ENCODE data around the gene TLK1. TPM values are rescaled to one million over a fixed set of nuclear protein-coding genes. Genes with fewer than 3 reads are reported as not detected.

Gene TLK1
- total RNA-seq, 1 experiment from 2014 or later = 7.1 TPM

GRCh38 chr2:171157109-171157500, 3.6 kb downstream of the TLK1 start:
- no peak overlapping the region for H3K4me3 ChIP-seq
- DNase-seq = no peak
- H3K27me3 ChIP-seq = no peaks in the 10 kb centered on the region
- no peaks in the 10 kb centered on the region; the same call in 1 of the 2 replicates for H3K36me3 ChIP-seq
- H3K9me3 ChIP-seq = no peaks in the 10 kb centered on the region

DNA sequence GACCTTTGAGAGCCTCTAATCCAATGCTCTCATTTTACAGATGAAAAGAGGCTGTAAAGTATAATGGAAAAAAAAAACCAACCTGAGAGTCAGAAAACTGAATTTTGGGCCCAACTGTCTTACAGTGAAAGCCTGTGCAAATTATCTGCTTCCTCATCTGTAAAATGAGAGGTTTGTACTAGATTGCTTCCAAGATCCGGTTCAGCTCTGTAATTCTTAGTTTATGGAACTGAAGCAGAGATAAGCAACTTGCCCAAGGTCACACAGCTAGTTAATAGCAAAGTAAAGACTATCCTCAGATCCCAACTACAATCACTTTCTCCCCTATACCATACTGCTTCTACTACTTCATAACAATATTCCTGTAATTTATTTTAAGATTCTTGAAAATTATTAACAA, 6.3 kb downstream of the TLK1 start:
- DNase-seq = no peak
- Histone ChIP-seq H3K27me3 (no peaks in the 10 kb centered on the region), H3K36me3 (no peaks in the 10 kb centered on the region; the same call in 1 of the 2 replicates)

GRCh38 chr2:171150694-171151285, 9.9 kb downstream of the TLK1 start:
- no peaks in the 10 kb centered on the region for H3K27me3 ChIP-seq
- no peak for DNase-seq
- no peaks in the 10 kb centered on the region; the same call in 1 of the 2 replicates for H3K36me3 ChIP-seq
- no peak overlapping the region for H3K4me3 ChIP-seq
- no peaks in the 10 kb centered on the region for H3K9me3 ChIP-seq

More for the DNA sequence above, 6.3 kb downstream of the TLK1 start:
- no peaks in the 10 kb centered on the region for H3K9me3 ChIP-seq
- H3K4me3 ChIP-seq = no peak overlapping the region

DNA sequence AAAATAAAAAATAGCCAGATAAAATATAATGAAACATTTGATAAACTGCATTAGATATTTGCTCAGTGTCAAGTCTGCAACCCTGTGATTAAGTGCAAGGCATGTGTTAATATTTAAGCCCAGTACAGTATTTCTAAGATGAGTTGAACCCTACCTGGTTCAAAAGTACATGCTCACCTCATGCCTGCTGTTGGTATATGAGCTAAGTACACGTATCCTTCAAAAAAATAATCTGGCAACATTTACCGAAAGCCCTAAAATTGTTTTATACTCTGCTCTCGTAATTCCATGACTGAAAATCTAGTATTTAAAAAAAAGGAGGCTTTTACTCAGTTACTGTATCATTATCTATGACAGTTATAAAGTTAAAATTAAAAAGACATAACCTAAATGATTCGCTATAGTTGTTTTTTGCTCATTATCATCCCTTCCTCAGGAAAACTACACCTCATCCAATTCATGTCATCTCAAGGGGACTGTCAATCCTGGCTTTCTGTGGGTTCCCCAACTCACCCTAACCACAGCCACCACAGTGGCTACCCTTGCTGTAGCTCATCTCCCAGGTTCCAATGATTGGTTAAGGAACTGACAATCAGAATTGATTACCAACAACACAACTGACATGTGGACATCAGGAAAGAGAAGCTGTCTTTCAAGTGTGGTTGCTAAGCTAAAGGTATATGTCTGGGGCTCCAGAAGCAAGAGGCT, 10.6 kb downstream of the TLK1 start:
- Histone ChIP-seq H3K4me3 (no peak overlapping the region), H3K36me3 (no peaks in the 10 kb centered on the region; the same call in 1 of the 2 replicates), H3K27me3 (no peaks in the 10 kb centered on the region), H3K9me3 (no peaks in the 10 kb centered on the region)
- no peak for DNase-seq

DNA sequence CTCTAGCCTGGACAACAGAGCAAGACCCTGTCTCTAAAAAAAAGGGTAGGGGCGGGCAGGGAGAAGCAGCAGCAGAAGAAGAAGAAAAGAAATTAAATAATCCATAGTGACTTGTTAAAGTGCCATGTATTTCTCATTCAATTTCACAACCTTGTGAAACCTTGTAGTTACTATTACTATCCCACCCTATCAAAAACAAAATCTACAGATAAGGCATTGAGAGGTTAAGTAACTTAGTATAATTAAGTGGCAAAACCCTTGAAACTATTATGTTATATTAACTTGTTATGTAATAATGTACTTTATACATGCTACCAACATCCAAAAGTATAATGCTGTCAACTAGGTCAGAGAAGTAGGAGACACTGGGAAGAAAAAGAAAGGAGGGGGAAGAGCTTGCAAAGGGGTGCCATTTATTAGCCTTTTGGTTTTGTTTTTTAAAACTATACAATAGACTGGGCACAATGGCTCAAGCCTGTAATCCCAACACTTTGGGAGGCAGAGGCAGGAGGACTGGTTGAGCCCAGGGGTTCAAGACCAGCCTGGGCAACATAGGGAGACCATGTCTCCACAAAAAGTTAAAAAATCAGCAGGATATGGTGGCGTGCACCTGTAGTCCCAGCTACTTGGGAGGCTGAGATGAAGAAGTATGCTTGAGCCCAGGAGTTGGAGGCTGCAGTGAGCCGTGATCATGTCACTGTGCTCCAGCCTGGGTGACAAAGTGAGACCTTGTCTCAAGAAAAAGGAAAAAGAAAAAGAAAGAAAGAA, 11.3 kb downstream of the TLK1 start:
- Histone ChIP-seq H3K36me3 (no peaks in the 10 kb centered on the region; the same call in 1 of the 2 replicates), H3K27me3 (no peaks in the 10 kb centered on the region), H3K9me3 (no peaks in the 10 kb centered on the region), H3K4me3 (no peak overlapping the region)
- no peak for DNase-seq

DNA sequence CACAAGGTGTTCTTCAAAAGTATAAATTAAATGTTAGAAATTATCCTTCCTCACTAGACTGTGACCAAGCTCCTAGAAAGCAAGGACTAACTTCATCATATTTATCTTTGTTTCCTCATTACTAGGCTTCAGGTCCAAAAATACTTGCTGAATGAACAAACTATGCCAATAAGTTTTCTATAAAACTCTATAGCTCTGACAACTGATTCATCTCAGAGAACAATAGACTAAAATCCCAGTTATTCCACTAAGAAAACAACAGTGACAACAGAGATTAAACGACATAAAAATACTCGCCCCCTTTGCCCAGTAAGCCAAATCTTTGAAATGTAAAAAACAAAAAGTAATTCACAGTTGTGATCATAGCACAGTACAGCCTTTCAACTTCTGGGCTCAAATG, 13.6 kb downstream of the TLK1 start:
- H3K27me3 ChIP-seq = no peaks in the 10 kb centered on the region
- no peaks in the 10 kb centered on the region for H3K36me3 ChIP-seq
- no peak for DNase-seq
- H3K4me3 ChIP-seq = no peak overlapping the region
- no peaks in the 10 kb centered on the region for H3K9me3 ChIP-seq

DNA sequence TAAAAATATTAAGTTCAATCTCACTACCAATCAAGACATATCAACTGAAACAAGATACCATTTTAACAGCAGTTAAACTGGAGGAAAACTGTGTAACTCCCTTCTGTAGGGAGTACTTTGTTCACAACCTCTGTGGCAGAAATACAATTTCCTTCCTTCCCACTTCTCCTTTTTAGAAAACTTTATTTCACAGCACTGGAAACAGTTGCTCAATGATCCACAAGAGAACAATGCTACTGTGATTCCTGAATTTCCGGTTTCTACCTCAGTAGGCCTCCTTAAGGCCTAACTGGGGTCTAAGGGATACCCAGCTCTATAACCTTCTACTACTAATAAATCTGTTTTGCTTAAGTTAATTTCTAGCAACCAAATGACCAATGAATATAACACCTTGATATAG, 14.1 kb downstream of the TLK1 start:
- no peak for DNase-seq
- Histone ChIP-seq H3K27me3 (no peaks in the 10 kb centered on the region), H3K4me3 (no peak overlapping the region), H3K36me3 (no peaks in the 10 kb centered on the region), H3K9me3 (no peaks in the 10 kb centered on the region)

DNA sequence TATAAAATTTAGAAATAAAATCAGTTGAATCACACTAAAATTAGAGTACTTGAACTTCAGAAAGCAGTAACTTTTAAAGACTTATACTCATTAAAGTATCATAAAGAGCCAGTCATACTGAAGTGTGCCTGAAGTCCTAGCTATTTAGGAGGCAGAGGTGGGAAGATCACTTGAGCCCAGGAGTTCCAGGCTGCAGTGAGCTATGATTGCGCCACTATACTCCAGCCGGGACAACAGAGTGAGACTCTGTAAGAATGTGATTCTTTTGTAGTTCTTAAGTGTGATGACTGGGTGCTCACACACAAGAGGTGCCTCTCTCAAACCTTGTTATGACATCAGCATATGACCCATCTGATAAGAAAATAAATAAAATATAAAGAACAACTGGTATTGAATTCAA, 14.6 kb downstream of the TLK1 start:
- H3K36me3 ChIP-seq = no peaks in the 10 kb centered on the region
- H3K27me3 ChIP-seq = no peaks in the 10 kb centered on the region
- DNase-seq = no peak
- no peak overlapping the region for H3K4me3 ChIP-seq
- H3K9me3 ChIP-seq = no peaks in the 10 kb centered on the region

- H3K9me3 ChIP-seq = no peaks in the 10 kb centered on the region
- DNase-seq = no peak
- no peaks in the 10 kb centered on the region for H3K27me3 ChIP-seq
- H3K36me3 ChIP-seq = no peaks in the 10 kb centered on the region
- H3K4me3 ChIP-seq = no peak overlapping the region
Observed at GRCh38 chr2:171143670-171144062, 17.0 kb downstream of the TLK1 start.

DNA sequence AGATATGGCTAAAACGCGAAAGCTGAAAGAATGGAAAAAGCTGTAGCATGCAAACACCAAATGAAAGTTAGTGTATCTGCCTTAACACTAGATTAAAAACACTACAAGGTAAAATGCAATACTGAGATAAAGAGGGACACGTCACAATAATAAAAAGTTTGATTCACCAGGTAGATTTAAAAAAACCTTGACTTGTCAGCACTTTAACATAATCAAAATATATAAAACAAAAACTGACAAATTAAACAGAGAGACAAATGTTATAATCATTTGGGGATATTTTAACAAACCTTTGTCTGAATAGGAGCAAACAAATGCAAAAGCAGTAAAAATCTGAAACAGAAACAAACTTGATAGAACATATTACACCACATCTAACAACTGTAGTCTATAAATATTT, 18.3 kb downstream of the TLK1 start:
- H3K27me3 ChIP-seq = no peaks in the 10 kb centered on the region
- no peak for DNase-seq
- H3K36me3 ChIP-seq = no peaks in the 10 kb centered on the region
- H3K4me3 ChIP-seq = no peak overlapping the region
- no peaks in the 10 kb centered on the region for H3K9me3 ChIP-seq

DNA sequence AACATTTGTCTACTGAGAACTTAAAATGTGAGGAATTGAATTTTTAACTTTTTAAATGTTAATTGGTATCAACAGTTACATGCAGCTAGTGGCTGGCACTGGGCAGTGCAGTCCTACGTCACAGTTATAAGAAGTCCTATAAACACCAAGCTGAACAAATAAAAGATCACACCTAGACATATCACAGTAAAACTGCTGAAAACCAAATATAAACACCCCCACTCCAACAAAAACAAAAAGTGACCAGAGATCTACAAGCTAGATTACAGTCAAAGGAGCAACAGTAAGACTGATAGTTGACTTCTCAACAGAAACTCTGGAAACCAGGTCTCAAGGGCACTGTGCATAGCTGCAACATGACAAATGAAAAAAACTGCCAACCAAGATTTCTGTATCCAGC, 19.4 kb downstream of the TLK1 start:
- DNase-seq = no peak
- no peaks in the 10 kb centered on the region for H3K9me3 ChIP-seq
- no peak overlapping the region for H3K4me3 ChIP-seq
- H3K36me3 ChIP-seq = no peaks in the 10 kb centered on the region
- no peaks in the 10 kb centered on the region for H3K27me3 ChIP-seq

DNA sequence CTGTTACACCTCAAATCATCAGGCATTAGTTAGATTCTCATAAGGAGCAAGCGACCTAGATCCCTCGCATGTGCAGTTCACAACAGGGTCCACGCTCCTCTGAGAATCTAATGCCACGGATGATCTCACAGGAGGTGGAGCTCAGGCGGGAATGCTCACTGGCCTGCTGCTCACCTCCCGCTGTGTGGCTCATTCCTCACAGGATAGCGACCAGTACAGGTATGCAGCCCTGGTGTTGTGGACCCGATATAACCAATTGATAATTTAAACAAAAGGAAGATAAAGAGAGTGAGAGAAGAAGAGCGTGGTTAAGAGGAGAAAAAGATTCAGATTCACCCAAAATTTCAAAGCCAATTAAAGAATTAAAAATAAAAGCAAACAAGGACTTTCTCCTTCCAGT, 20.8 kb downstream of the TLK1 start:
- H3K36me3 ChIP-seq = no peaks in the 10 kb centered on the region
- no peaks in the 10 kb centered on the region for H3K27me3 ChIP-seq
- no peaks in the 10 kb centered on the region for H3K9me3 ChIP-seq
- H3K4me3 ChIP-seq = no peak overlapping the region
- no peak for DNase-seq

DNA sequence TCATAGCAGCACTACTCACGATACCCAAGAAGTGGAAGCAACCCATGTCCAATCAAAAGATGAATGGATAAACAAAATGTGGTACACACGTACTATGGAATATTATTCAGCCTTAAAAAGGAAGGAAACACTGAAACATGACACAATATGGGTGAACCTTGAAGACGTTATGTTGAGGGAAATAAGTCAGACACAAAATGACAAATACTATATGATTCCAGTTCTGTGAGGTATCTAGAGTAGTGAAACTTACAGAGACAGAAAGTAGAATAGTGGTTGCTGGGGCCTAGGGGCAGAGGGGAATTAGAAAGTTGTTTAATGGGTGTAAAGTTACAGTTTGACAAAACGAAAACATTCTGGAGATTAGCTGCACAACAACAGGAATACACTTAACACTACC, 24.7 kb downstream of the TLK1 start:
- H3K36me3 ChIP-seq = no peaks in the 10 kb centered on the region
- H3K4me3 ChIP-seq = no peak overlapping the region
- H3K9me3 ChIP-seq = no peaks in the 10 kb centered on the region
- no peaks in the 10 kb centered on the region for H3K27me3 ChIP-seq
- no peak for DNase-seq

DNA sequence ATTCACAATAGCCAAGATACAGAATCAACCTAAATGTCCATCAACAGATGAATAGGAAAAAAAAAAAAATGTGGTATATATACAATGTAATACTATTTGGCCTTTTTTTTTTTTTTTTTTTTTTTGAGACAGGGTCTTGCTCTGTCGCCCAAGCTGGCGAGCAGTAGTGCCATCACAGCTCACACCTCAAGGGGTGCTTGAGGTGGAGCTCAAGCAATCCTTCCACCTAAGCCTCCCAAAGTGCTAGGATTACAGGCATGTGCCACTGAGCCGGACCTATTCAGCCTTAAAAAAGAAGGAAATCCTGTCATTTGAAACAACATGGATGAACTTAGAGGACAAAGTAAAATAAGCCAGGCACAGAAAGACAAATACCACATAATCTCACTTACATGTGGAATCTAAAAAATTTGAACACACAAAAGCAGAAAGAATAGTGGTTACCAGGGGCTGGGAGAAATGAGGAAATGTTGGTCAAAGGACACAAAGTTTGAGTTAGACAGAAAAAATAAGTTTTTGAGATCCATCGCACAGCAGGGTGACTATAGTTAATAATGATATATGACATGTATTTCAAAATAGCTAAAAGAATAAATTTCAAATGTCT, 26.0 kb downstream of the TLK1 start:
- no peaks in the 10 kb centered on the region for H3K9me3 ChIP-seq
- H3K27me3 ChIP-seq = no peaks in the 10 kb centered on the region
- no peaks in the 10 kb centered on the region for H3K36me3 ChIP-seq
- no peak overlapping the region for H3K4me3 ChIP-seq
- no peak for DNase-seq

GRCh38 chr2:171132086-171132485, 28.6 kb downstream of the TLK1 start:
- no peak for DNase-seq
- H3K27me3 ChIP-seq = no peaks in the 10 kb centered on the region
- H3K9me3 ChIP-seq = no peaks in the 10 kb centered on the region

DNA sequence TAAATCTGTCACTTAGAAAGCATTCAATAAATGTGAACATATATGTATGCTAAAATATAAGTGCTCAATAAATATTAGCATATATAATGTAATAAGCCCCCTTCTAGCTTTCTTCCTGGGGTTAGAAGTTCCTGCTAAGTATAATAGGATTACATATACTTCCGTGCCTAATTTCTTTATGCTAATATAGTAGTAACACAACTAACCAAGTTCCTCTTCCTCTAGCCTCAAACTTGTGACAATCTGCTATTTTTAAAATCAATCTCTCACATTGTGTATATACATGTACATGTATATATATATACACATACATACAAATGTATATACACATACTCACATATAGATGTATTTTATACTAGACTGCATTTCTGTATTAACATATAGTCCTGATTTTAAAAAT, 32.2 kb downstream of the TLK1 start:
- Histone ChIP-seq H3K9me3 (no peaks in the 10 kb centered on the region), H3K36me3 (no peaks in the 10 kb centered on the region), H3K4me3 (no peak overlapping the region), H3K27me3 (no peaks in the 10 kb centered on the region)
- DNase-seq = no peak

More at GRCh38 chr2:171132086-171132485, 28.6 kb downstream of the TLK1 start:
- no peaks in the 10 kb centered on the region for H3K36me3 ChIP-seq
- H3K4me3 ChIP-seq = no peak overlapping the region

DNA sequence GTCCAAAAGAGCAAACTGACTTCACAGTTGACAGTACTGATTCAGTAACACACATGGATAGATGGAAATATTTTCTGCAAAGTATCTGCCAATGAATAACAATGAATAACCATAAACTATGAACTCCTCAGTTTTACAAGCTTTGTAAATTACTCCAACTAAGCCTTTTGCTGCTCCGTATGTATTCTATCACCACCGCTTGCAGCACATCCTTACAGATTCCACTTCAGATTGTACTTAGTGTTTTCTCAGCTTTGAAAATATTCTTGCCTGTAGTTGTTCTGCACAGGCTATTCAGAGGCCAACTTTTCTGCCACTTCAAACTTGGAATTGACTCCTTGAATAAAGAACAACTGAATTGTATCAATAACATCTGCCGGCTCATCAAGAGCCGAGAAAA, 36.2 kb downstream of the TLK1 start:
- Histone ChIP-seq H3K36me3 (no peaks in the 10 kb centered on the region), H3K4me3 (no peak overlapping the region), H3K9me3 (no peaks in the 10 kb centered on the region), H3K27me3 (no peaks in the 10 kb centered on the region)
- no peak for DNase-seq
